PC-3 (cell line): Measurements from ENCODE around the gene LYRM4.

ENCODE experiments used
- EZH2 ChIP-seq: fragments of 300-600 bp; sonication (generic); IDR thresholded peaks from one replicate; pipeline ENCODE4 v1.6.1; 2017; ENCODE audit warnings: antibody characterized with exemption, mild to moderate bottlenecking, low read length; ENCODE audit not compliant: unreplicated experiment
- TF ChIP-seq, protein P1 (sequence below): fragments of 300-600 bp; sonication (generic); conservative IDR thresholded peaks from 2 replicates; pipeline ENCODE4 v1.5.1; 2017; ENCODE audit warnings: antibody characterized with exemption, low read depth, mild to moderate bottlenecking, low read length

DNA sequence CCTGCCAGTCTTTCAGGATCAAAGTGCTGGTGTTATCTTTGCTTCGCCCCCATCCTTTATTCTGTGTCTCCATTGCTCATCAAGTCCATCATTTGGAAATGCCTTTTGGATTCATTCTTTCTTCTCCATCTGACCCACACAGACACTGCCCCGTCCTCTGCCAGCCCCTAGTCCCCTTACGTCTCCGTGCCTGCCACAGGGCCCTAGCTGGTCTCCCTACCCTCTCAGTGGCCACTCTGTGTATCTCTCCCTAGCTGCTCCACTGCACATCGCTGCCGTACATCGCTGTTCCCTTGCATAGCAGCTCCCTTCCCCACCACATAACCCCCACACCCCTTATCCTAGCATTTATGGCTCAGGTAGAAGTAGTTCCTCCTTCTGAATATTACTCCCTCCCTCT, 159.9 kb downstream of the LYRM4 start:
- TF ChIP-seq, protein P1, sequence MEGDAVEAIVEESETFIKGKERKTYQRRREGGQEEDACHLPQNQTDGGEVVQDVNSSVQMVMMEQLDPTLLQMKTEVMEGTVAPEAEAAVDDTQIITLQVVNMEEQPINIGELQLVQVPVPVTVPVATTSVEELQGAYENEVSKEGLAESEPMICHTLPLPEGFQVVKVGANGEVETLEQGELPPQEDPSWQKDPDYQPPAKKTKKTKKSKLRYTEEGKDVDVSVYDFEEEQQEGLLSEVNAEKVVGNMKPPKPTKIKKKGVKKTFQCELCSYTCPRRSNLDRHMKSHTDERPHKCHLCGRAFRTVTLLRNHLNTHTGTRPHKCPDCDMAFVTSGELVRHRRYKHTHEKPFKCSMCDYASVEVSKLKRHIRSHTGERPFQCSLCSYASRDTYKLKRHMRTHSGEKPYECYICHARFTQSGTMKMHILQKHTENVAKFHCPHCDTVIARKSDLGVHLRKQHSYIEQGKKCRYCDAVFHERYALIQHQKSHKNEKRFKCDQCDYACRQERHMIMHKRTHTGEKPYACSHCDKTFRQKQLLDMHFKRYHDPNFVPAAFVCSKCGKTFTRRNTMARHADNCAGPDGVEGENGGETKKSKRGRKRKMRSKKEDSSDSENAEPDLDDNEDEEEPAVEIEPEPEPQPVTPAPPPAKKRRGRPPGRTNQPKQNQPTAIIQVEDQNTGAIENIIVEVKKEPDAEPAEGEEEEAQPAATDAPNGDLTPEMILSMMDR, result no peak
- no peak for TF ChIP-seq EZH2
